ENCODE data around the gene LSAMP. TPM values are rescaled to one million over a fixed set of nuclear protein-coding genes. Genes with fewer than 3 reads are reported as not detected.
A peak's percentile ranks its signal among the peaks of the same experiment; 100 is the strongest.

The LSAMP gene
- total RNA-seq, 1 donor from 2014 or later = 18.0 TPM

GRCh38 chr3:116200956-116201690, 244.2 kb downstream of the LSAMP start:
- Mint-ChIP-seq H3K27me3 (ENCODE audit: insufficient read depth, low read depth) (no peaks in the 10 kb centered on the region), H3K4me1 (peaks cover 5% of the 10 kb centered on the region), H3K4me3 (no peak overlapping the region), H3K36me3 (no peaks in the 10 kb centered on the region), H3K9me3 (no peaks in the 10 kb centered on the region), H3K27ac (no peak overlapping the region)
- no peaks in the 10 kb centered on the region for H4K20me1 ChIP-seq (ENCODE audit: low read depth)
- no peak for DNase-seq (ENCODE audit: low spot score)
- no peaks in the 10 kb centered on the region for H3K27me3 ChIP-seq
- no peaks in the 10 kb centered on the region for H3K9me3 ChIP-seq (ENCODE audit: low read depth)
- H3K36me3 ChIP-seq = no peaks in the 10 kb centered on the region
- peaks cover 17% of the 10 kb centered on the region for H3K4me1 ChIP-seq
- H2AFZ ChIP-seq (replicated peaks) = no peak overlapping the region
- TF ChIP-seq CTCF (IDR thresholded peaks at IDR 0.05) (no peak), EZH2phosphoT487 (IDR thresholded peaks at IDR 0.05) (no peak), EZH2 (IDR thresholded peaks at IDR 0.05) (no peak)
- H3K27ac ChIP-seq = no peak overlapping the region
- H3K79me2 ChIP-seq (ENCODE audit: low read depth) = no peaks in the 10 kb centered on the region
- H3K4me3 ChIP-seq = no peak overlapping the region
- H3K4me2 ChIP-seq = peak overlapping the region; percentile 18
- H3F3A ChIP-seq (ENCODE audit: low read depth) = peaks cover 8% of the 10 kb centered on the region
- no peak overlapping the region for H3K9ac ChIP-seq

GRCh38 chr3:116199063-116199462, 246.2 kb downstream of the LSAMP start:
- H2AFZ ChIP-seq (replicated peaks) = no peak overlapping the region
- no peak overlapping the region for H3K4me3 ChIP-seq
- no peaks in the 10 kb centered on the region for H3K27me3 ChIP-seq
- peaks cover 8% of the 10 kb centered on the region for H3F3A ChIP-seq (ENCODE audit: low read depth)
- H3K36me3 ChIP-seq = no peaks in the 10 kb centered on the region
- Mint-ChIP-seq H3K4me3 (no peak overlapping the region), H3K9me3 (no peaks in the 10 kb centered on the region), H3K4me1 (peaks cover 5% of the 10 kb centered on the region), H3K36me3 (peaks cover under 1% of the 10 kb centered on the region), H3K27ac (no peak overlapping the region), H3K27me3 (ENCODE audit: insufficient read depth, low read depth) (no peaks in the 10 kb centered on the region)
- no peak overlapping the region for H3K4me2 ChIP-seq
- no peak overlapping the region for H3K9ac ChIP-seq
- no peak overlapping the region for H3K27ac ChIP-seq
- H4K20me1 ChIP-seq (ENCODE audit: low read depth) = no peaks in the 10 kb centered on the region
- H3K79me2 ChIP-seq (ENCODE audit: low read depth) = no peaks in the 10 kb centered on the region
- no peaks in the 10 kb centered on the region for H3K9me3 ChIP-seq (ENCODE audit: low read depth)
- H3K4me1 ChIP-seq = peaks cover 17% of the 10 kb centered on the region
- no peak for DNase-seq (ENCODE audit: low spot score)
- TF ChIP-seq EZH2phosphoT487 (IDR thresholded peaks at IDR 0.05) (no peak), CTCF (IDR thresholded peaks at IDR 0.05) (no peak), EZH2 (IDR thresholded peaks at IDR 0.05) (no peak)

GRCh38 chr3:116198087-116198486, 247.2 kb downstream of the LSAMP start:
- H2AFZ ChIP-seq (replicated peaks) = no peak overlapping the region
- no peak overlapping the region for H3K9ac ChIP-seq
- Mint-ChIP-seq H3K36me3 (peaks cover 2% of the 10 kb centered on the region), H3K27ac (no peak overlapping the region), H3K27me3 (ENCODE audit: insufficient read depth, low read depth) (no peaks in the 10 kb centered on the region), H3K4me3 (no peak overlapping the region), H3K9me3 (no peaks in the 10 kb centered on the region), H3K4me1 (peaks cover 5% of the 10 kb centered on the region)
- no peak overlapping the region for H3K4me3 ChIP-seq
- no peak overlapping the region for H3K27ac ChIP-seq
- no peak overlapping the region for H3K4me2 ChIP-seq
- H3K27me3 ChIP-seq = no peaks in the 10 kb centered on the region
- H3K9me3 ChIP-seq (ENCODE audit: low read depth) = no peaks in the 10 kb centered on the region
- H3F3A ChIP-seq (ENCODE audit: low read depth) = peaks cover 8% of the 10 kb centered on the region
- no peaks in the 10 kb centered on the region for H4K20me1 ChIP-seq (ENCODE audit: low read depth)
- DNase-seq (ENCODE audit: low spot score) = no peak
- H3K79me2 ChIP-seq (ENCODE audit: low read depth) = no peaks in the 10 kb centered on the region
- peaks cover 17% of the 10 kb centered on the region for H3K4me1 ChIP-seq
- TF ChIP-seq CTCF (IDR thresholded peaks at IDR 0.05) (no peak), EZH2 (IDR thresholded peaks at IDR 0.05) (no peak), EZH2phosphoT487 (IDR thresholded peaks at IDR 0.05) (no peak)
- no peaks in the 10 kb centered on the region for H3K36me3 ChIP-seq

Data from neural progenitor cell (in vitro differentiated cells).